HG02763 (cell line): ENCODE results near the gene MRPS9.
A peak's percentile ranks its signal among the peaks of the same experiment; 100 is the strongest.

Experiments used
- ATAC-seq: cut with Tn5 transposase; IDR thresholded peaks from one replicate; pipeline ENCODE4 v1.9.1; 2021; ENCODE audit warnings: mild to moderate bottlenecking, moderate library complexity; ENCODE audit not compliant: unreplicated experiment

MRPS9 gene

GRCh38 chr2:105037572-105038382 is at the start of gene MRPS9:
Gene MRPS9, plus strand, starts transcription at chr2:105038069. Its CDS starts 24 bp downstream, at chr2:105038093.
- ATAC-seq, result peak; percentile 100

GRCh38 chr2:105005181-105005951 is 32.5 kb upstream of the MRPS9 start:
- no peak for ATAC-seq

GRCh38 chr2:105007367-105007766 is 30.5 kb upstream of the MRPS9 start:
- ATAC-seq, result no peak

GRCh38 chr2:105032476-105032875 is 5.4 kb upstream of the MRPS9 start:
- no peak for ATAC-seq

- ATAC-seq, result no peak
These were observed 3.7 kb upstream of the MRPS9 start for GRCh38 chr2:105034170-105034569.

GRCh38 chr2:105038383-105039061 is 653 bp downstream of the MRPS9 start:
- peak; percentile 8 for ATAC-seq

GRCh38 chr2:105039559-105039958 is 1.7 kb downstream of the MRPS9 start:
- no peak for ATAC-seq

- no peak for ATAC-seq
These were observed 4.3 kb downstream of the MRPS9 start for GRCh38 chr2:105042189-105042588.

- ATAC-seq, result no peak
These were observed 14.9 kb downstream of the MRPS9 start for GRCh38 chr2:105052773-105053172.

GRCh38 chr2:105055613-105056012 is 17.7 kb downstream of the MRPS9 start:
- no peak for ATAC-seq

- no peak for ATAC-seq
These were observed 18.4 kb downstream of the MRPS9 start for GRCh38 chr2:105056245-105056644.

GRCh38 chr2:105057005-105057404 is 19.1 kb downstream of the MRPS9 start:
- no peak for ATAC-seq

GRCh38 chr2:105061560-105061959 is 23.7 kb downstream of the MRPS9 start:
- no peak for ATAC-seq

- ATAC-seq, result no peak
These were observed 24.3 kb downstream of the MRPS9 start for GRCh38 chr2:105062158-105062557.

- no peak for ATAC-seq
These were observed 30.5 kb downstream of the MRPS9 start for GRCh38 chr2:105068387-105068786.

GRCh38 chr2:105068875-105069274 is 31.0 kb downstream of the MRPS9 start:
- no peak for ATAC-seq

- ATAC-seq, result no peak
These were observed 32.4 kb downstream of the MRPS9 start for GRCh38 chr2:105070010-105070865.

- ATAC-seq, result no peak
These were observed 33.5 kb downstream of the MRPS9 start for GRCh38 chr2:105071379-105071778.

- peak; percentile 87 for ATAC-seq
These were observed 34.2 kb downstream of the MRPS9 start for GRCh38 chr2:105072039-105072438.

GRCh38 chr2:105073591-105073990 is 35.7 kb downstream of the MRPS9 start:
- no peak for ATAC-seq

- no peak for ATAC-seq
These were observed 38.3 kb downstream of the MRPS9 start for GRCh38 chr2:105076121-105076520.
